Astrocyte of the spinal cord (primary cell): ENCODE results near the gene PNPLA2.

Experiments
- DNase-seq: peaks from one replicate; pipeline ENCODE4 v3.0.0; 2011; ENCODE audit warnings: low read depth, low spot score
- H3K4me3 ChIP-seq: 2 replicates; pipeline ENCODE4 v1.5.1; 2011; ENCODE audit warnings: low read depth, mild to moderate bottlenecking, low read length, moderate library complexity
- CTCF ChIP-seq: IDR thresholded peaks from 2 replicates; pipeline ENCODE4 v1.5.1; 2012; ENCODE audit warnings: low read depth, mild to moderate bottlenecking, low read length, inconsistent platforms
- in situ Hi-C: cut with HindIII; loops from 2 replicates; pipeline ENCODE4 v1.10.0; 2017; ENCODE audit warnings: low sequenced_read_pairs

Gene PNPLA2

GRCh38 chr11:791658-792534 is 26.8 kb upstream of the PNPLA2 start:
- H3K4me3 ChIP-seq, result no peak overlapping the region
- DNase-seq, result no peak
- in situ Hi-C loops, result no loop called here
- no peak for TF ChIP-seq CTCF

- H3K4me3 ChIP-seq, result no peak overlapping the region
- DNase-seq, result no peak
- in situ Hi-C loops, result no loop called here
- TF ChIP-seq CTCF, result no peak
Measured at GRCh38 chr11:792535-792821, 26.2 kb upstream of the PNPLA2 start.

GRCh38 chr11:792873-793272 is 25.8 kb upstream of the PNPLA2 start:
- DNase-seq, result no peak
- TF ChIP-seq CTCF, result no peak
- in situ Hi-C loops, result no loop called here
- H3K4me3 ChIP-seq, result no peak overlapping the region

- no peak for DNase-seq
- TF ChIP-seq CTCF, result no peak
- no peak overlapping the region for H3K4me3 ChIP-seq
- in situ Hi-C loops, result no loop called here
Measured at GRCh38 chr11:793556-793955, 25.2 kb upstream of the PNPLA2 start.

- no peak for TF ChIP-seq CTCF
- DNase-seq, result no peak
- in situ Hi-C loops, result no loop called here
- H3K4me3 ChIP-seq, result no peak overlapping the region
Measured at GRCh38 chr11:794013-794765, 24.5 kb upstream of the PNPLA2 start.

- no peak for TF ChIP-seq CTCF
- in situ Hi-C loops, result no loop called here
Measured at GRCh38 chr11:794766-795633, 23.7 kb upstream of the PNPLA2 start.

More at GRCh38 chr11:794766-795633, 23.7 kb upstream of the PNPLA2 start:
- DNase-seq, result no peak
- no peak overlapping the region for H3K4me3 ChIP-seq
